Hematopoietic multipotent progenitor cell treated with erythropoietin and hydrocortisone succinate and interleukin-3 and kit ligand, for 15 days (in vitro differentiated cells): ENCODE measurements around the gene SLC22A15.
"Not testable (repeated sequence)": the region's sequence is repeated elsewhere in the genome, so short reads cannot be mapped to it uniquely, and the experiment has no call there.

Source experiments
- DNase-seq: peaks from one replicate; pipeline ENCODE4 v3.0.0-alpha.2; 2015; ENCODE audit warnings: low spot score

The SLC22A15 gene

GRCh38 chr1:116033322-116033721, 57.0 kb downstream of the SLC22A15 start:
- no peak for DNase-seq

- no peak for DNase-seq
Measured at GRCh38 chr1:116036255-116036654, 59.9 kb downstream of the SLC22A15 start.

- no peak for DNase-seq
Measured at GRCh38 chr1:116038679-116039078, 62.4 kb downstream of the SLC22A15 start.

GRCh38 chr1:116044071-116044470, 67.8 kb downstream of the SLC22A15 start:
- DNase-seq = no peak

- not testable (repeated sequence) for DNase-seq
Measured at GRCh38 chr1:116046933-116047332, 70.6 kb downstream of the SLC22A15 start.

GRCh38 chr1:116051896-116052295, 75.6 kb downstream of the SLC22A15 start:
- not testable (repeated sequence) for DNase-seq

GRCh38 chr1:116062201-116062600, 85.9 kb downstream of the SLC22A15 start:
- no peak for DNase-seq

- DNase-seq = no peak
Measured at GRCh38 chr1:116064616-116065015, 88.3 kb downstream of the SLC22A15 start.

- no peak for DNase-seq
Measured at GRCh38 chr1:116066868-116067565, 90.7 kb downstream of the SLC22A15 start.

GRCh38 chr1:116067566-116067890, 91.2 kb downstream of the SLC22A15 start:
- DNase-seq = no peak

- no peak for DNase-seq
Measured at GRCh38 chr1:116075575-116075974, 99.3 kb downstream of the SLC22A15 start.

- no peak for DNase-seq
Measured at GRCh38 chr1:116075990-116076389, 99.7 kb downstream of the SLC22A15 start.

- DNase-seq = no peak
Measured at GRCh38 chr1:116076831-116077230, 100.5 kb downstream of the SLC22A15 start.

GRCh38 chr1:116078699-116079223, 102.4 kb downstream of the SLC22A15 start:
- DNase-seq = no peak

GRCh38 chr1:116087628-116088027, 111.3 kb downstream of the SLC22A15 start:
- DNase-seq = no peak

- DNase-seq = no peak
Measured at GRCh38 chr1:116089870-116090269, 113.6 kb downstream of the SLC22A15 start.

GRCh38 chr1:116091083-116091482, 114.8 kb downstream of the SLC22A15 start:
- no peak for DNase-seq

- no peak for DNase-seq
Measured at GRCh38 chr1:116092752-116093489, 116.6 kb downstream of the SLC22A15 start.

- no peak for DNase-seq
Measured at GRCh38 chr1:116095027-116095426, 118.7 kb downstream of the SLC22A15 start.

GRCh38 chr1:116096013-116096618, 119.8 kb downstream of the SLC22A15 start:
- no peak for DNase-seq

- DNase-seq = no peak
Measured at GRCh38 chr1:116097626-116098025, 121.3 kb downstream of the SLC22A15 start.

- DNase-seq = no peak
Measured at GRCh38 chr1:116099379-116099778, 123.1 kb downstream of the SLC22A15 start.

GRCh38 chr1:116099919-116100318, 123.6 kb downstream of the SLC22A15 start:
- no peak for DNase-seq
